ENCODE measurements around the gene PDIA4.

GRCh38 chr7:149041350-149041749, 13.0 kb upstream of the PDIA4 start:
- TF ChIP-seq CTCF (IDR thresholded peaks at IDR 0.05 in 8 of 11, conservative IDR thresholded peaks at IDR 0.05 in 3 of 11) (no peak), POLR2AphosphoS5 (IDR thresholded peaks at IDR 0.05) (no peak), POLR2A (IDR thresholded peaks at IDR 0.05) (no peak)
